Nephron progenitor cell (in vitro differentiated cells): ENCODE results near the gene KCNH1.

Experiments used
- DNase-seq: peaks from one replicate; pipeline ENCODE4 v3.0.0; 2021
- H3K27ac Mint-ChIP-seq: 2 replicates; pipeline ENCODE4 v1.8.0; 2021; ENCODE audit warnings: mild to moderate bottlenecking, moderate library complexity, mixed read lengths
- H3K27me3 Mint-ChIP-seq: 2 replicates; pipeline ENCODE4 v1.8.0; 2021; ENCODE audit warnings: mild to moderate bottlenecking, low read depth, mixed read lengths; ENCODE audit not compliant: poor library complexity
- H3K36me3 Mint-ChIP-seq: 2 replicates; pipeline ENCODE4 v1.8.0; 2021; ENCODE audit warnings: low read depth, mixed read lengths
- H3K4me1 Mint-ChIP-seq: 2 replicates; pipeline ENCODE4 v1.8.0; 2021; ENCODE audit warnings: mixed read lengths
- H3K4me3 Mint-ChIP-seq: 2 replicates; pipeline ENCODE4 v1.8.0; 2021; ENCODE audit warnings: mild to moderate bottlenecking, moderate library complexity, mixed read lengths
- H3K9me3 Mint-ChIP-seq: 2 replicates; pipeline ENCODE4 v1.8.0; 2021; ENCODE audit warnings: mild to moderate bottlenecking, moderate library complexity, mixed read lengths
- TF ChIP-seq, protein P1 (sequence below): fragments of 200-600 bp; sonication (generic); IDR thresholded peaks from 2 replicates; pipeline ENCODE4 v1.5.0; 2021; ENCODE audit warnings: antibody characterized with exemption

The KCNH1 gene

DNA sequence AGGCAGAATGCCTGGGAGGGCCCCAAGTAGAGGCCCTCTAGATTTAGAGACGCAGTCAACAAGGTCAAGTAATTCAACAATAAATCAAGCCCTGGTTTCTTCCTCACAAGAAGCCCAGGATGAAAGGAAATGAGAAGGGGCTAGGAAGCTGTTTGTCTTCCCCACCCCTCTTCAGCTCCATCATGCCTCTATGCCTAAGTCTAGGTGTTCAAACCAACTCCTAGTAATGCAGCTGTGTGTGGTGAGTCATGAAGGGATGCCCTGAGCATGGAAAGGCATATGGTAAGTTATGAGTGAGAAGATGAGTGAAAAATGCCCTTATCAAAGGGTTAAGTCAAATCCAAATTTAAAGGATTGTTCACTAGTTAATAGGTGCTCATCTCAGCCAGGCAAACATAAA lies 339.5 kb downstream of the KCNH1 start:
- Mint-ChIP-seq H3K4me1 (peaks cover 25% of the 10 kb centered on the region), H3K9me3 (no peaks in the 10 kb centered on the region), H3K4me3 (no peak overlapping the region), H3K36me3 (no peaks in the 10 kb centered on the region), H3K27ac (peak overlapping the region; percentile 44), H3K27me3 (peaks cover 3% of the 10 kb centered on the region)
- TF ChIP-seq, protein P1, sequence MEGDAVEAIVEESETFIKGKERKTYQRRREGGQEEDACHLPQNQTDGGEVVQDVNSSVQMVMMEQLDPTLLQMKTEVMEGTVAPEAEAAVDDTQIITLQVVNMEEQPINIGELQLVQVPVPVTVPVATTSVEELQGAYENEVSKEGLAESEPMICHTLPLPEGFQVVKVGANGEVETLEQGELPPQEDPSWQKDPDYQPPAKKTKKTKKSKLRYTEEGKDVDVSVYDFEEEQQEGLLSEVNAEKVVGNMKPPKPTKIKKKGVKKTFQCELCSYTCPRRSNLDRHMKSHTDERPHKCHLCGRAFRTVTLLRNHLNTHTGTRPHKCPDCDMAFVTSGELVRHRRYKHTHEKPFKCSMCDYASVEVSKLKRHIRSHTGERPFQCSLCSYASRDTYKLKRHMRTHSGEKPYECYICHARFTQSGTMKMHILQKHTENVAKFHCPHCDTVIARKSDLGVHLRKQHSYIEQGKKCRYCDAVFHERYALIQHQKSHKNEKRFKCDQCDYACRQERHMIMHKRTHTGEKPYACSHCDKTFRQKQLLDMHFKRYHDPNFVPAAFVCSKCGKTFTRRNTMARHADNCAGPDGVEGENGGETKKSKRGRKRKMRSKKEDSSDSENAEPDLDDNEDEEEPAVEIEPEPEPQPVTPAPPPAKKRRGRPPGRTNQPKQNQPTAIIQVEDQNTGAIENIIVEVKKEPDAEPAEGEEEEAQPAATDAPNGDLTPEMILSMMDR, result no peak
- peak; percentile 5 for DNase-seq

DNA sequence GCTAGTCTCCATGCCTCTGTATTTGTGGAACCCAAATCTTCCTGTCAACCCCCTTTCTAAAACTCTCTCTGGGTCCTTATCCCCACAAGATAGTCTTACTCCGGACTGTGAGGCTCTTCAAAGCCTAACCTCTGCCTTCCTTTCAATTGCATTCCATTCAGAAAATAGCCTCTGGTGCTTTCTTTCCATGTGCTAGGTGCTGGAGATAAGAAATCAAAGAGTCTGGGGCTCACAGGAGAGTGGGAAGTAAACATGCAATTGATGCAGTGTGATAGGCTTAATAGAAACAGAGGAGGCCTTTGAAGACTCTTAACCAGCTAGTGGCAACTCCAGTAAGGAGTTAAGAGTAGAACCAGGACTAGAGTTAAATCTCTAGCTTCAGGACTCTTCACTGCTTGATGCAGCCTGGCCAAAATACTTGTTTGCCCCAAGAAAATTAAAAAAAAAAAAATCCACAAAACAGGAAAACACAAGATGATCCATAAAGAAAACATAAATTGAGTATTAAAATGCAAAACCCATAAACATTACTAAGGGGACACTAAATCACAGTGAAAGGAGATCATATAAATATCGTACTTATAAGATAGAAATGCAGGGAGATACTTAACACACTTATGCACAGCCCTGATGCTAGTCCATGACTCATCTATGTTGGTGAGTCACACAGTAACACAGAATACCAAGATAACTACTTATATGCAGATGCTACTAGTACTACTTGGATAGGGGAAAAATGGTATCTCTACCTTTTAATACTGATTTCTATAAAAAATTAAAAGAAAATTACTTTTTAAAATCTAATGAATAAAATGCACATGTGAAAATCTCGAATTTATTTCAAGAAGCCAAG lies 341.5 kb downstream of the KCNH1 start:
- TF ChIP-seq, protein P1, result no peak
- H3K4me1 Mint-ChIP-seq, result peaks cover 25% of the 10 kb centered on the region
- no peaks in the 10 kb centered on the region for H3K9me3 Mint-ChIP-seq
- no peak overlapping the region for H3K4me3 Mint-ChIP-seq
- DNase-seq, result no peak
- H3K27ac Mint-ChIP-seq, result no peak overlapping the region
- H3K27me3 Mint-ChIP-seq, result peaks cover 3% of the 10 kb centered on the region
- H3K36me3 Mint-ChIP-seq, result no peaks in the 10 kb centered on the region

DNA sequence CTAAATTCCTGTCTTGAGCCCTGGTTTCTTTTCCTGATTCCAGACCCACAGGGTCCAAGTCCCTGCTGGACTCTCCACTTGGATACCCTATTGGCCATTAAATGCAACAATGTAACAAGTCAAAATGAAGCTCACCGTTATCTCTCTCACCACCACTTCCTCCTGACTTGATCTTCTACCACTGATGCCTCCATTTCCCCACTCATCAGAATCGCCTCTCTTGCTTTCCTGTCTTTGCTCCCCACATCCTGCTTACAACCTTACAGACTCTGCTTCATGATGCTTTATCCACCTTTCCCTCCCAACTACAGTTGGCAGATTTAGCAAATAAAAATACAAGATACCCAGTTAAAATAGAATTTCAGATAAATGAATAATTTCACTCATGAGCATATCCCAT lies 343.8 kb downstream of the KCNH1 start:
- Mint-ChIP-seq H3K27ac (no peak overlapping the region), H3K4me1 (peaks cover 20% of the 10 kb centered on the region), H3K27me3 (peaks cover 6% of the 10 kb centered on the region), H3K4me3 (no peak overlapping the region), H3K9me3 (no peaks in the 10 kb centered on the region), H3K36me3 (no peaks in the 10 kb centered on the region)
- TF ChIP-seq, protein P1, result no peak
- no peak for DNase-seq

DNA sequence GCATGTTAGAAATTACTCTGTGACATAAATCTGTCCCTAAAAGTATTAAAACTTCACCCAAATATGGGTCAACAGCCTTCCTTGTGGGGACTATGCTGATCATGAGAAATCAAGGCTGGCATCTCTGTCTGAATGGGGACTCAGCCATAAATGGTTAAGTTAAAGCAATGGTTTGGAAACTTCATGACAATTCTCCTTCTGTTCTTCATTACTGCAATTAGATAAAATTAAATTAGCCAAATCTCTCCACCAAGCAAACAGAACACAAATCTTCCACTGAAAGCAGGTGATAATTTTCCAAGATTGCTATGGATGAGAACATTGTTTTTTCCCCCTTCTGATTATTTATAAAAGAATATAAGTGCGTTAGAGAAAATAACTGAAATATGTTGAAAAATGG lies 346.1 kb downstream of the KCNH1 start:
- peaks cover 9% of the 10 kb centered on the region for H3K27me3 Mint-ChIP-seq
- no peak overlapping the region for H3K27ac Mint-ChIP-seq
- DNase-seq, result no peak
- H3K4me1 Mint-ChIP-seq, result peaks cover 8% of the 10 kb centered on the region
- no peaks in the 10 kb centered on the region for H3K36me3 Mint-ChIP-seq
- TF ChIP-seq, protein P1, result no peak
- no peak overlapping the region for H3K4me3 Mint-ChIP-seq
- no peaks in the 10 kb centered on the region for H3K9me3 Mint-ChIP-seq

DNA sequence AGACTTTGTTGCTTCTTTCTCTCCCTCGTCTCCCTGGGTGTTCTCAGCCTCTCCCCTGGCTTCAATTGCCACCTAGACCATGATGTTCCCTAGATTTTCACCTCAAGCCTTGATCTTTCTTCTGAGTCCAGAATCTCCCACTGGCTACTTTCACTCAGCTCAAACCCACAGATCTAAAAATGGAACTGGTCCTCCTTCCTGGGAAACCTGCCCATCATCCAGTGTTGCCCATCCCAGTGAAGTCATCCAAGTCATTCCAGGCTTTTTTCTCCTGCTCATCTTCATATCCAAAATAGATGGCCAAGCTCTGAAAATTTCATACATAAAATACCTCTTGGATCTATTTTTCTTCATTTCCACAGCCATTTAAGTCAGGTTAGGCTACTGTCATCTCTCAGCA lies 347.4 kb downstream of the KCNH1 start:
- Mint-ChIP-seq H3K27me3 (peaks cover 9% of the 10 kb centered on the region), H3K4me1 (no peaks in the 10 kb centered on the region), H3K36me3 (no peaks in the 10 kb centered on the region), H3K4me3 (no peak overlapping the region), H3K9me3 (no peaks in the 10 kb centered on the region), H3K27ac (no peak overlapping the region)
- TF ChIP-seq, protein P1, result no peak
- DNase-seq, result no peak

DNA sequence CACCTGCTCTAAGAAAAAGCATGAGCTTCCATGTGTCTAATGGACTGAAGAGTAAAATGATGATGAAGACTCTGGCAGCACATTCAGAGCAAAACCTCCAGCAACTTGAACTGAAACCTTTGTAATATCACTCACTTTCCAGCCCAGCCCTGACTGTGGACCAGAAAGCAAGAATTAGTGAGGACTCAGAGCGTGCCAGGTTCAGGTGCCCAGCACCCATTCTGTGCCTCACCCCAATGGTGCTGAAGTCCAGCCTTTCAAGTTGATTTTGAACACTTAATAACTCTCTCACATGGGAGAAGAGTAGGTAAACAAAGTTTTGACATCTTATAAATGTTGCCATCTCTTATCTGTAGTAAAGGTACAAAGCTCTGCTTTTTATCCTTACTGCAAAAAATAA lies 350.0 kb downstream of the KCNH1 start:
- TF ChIP-seq, protein P1, result no peak
- H3K4me3 Mint-ChIP-seq, result no peak overlapping the region
- H3K4me1 Mint-ChIP-seq, result peaks cover 10% of the 10 kb centered on the region
- no peaks in the 10 kb centered on the region for H3K9me3 Mint-ChIP-seq
- H3K27ac Mint-ChIP-seq, result no peak overlapping the region
- no peak for DNase-seq
- no peaks in the 10 kb centered on the region for H3K36me3 Mint-ChIP-seq
- H3K27me3 Mint-ChIP-seq, result peaks cover 9% of the 10 kb centered on the region
